Endothelial cell of umbilical vein (primary cell): Measurements from ENCODE around the gene GRIK1. TPM values are rescaled to one million over a fixed set of nuclear protein-coding genes. Genes with fewer than 3 reads are reported as not detected.

Experiments
- BruUV-seq: library from RNA; stranded (reverse); fragments of 400-500 nt; replicated peaks from 2 replicates; lab custom pipeline; 2021; lab: Mats Ljungman, UMichigan
- CTCF ChIA-PET: fragments of 300-600, 350-600 bp; sonication (Branson Sonifier 250); formaldehyde crosslinking; loops from one replicate; lab custom pipeline; 2021; ENCODE audit warnings: antibody characterized with exemption, inconsistent platforms; lab: Charles Lee
- POLR2A ChIA-PET: fragments of 300-600, 350-600 bp; sonication (Branson Sonifier 250); formaldehyde crosslinking; loops from one replicate; lab custom pipeline; 2021; ENCODE audit warnings: antibody characterized with exemption, inconsistent platforms; lab: Charles Lee
- DNase-seq: peaks from one replicate; pipeline ENCODE4 v3.0.0-alpha.2; 2011; ENCODE audit warnings: low read depth, low spot score
- FAIRE-seq: peaks from 2 replicates; lab custom pipeline; 2011; peaks lifted over from hg19 to GRCh38; lab: Jason Lieb, UNC
- H2AFZ ChIP-seq: 2 replicates; pipeline ENCODE4 v1.6.0; 2012; ENCODE audit warnings: low read depth, low read length, control low read depth, inconsistent platforms
- H3K27ac ChIP-seq: 2 replicates; pipeline ENCODE4 v1.5.1; 2011; ENCODE audit warnings: low read depth, mild to moderate bottlenecking, control low read depth, low read length, moderate library complexity; ENCODE audit not compliant: insufficient read depth
- H3K27me3 ChIP-seq, 2 experiments: 2 replicates each; pipeline versions ENCODE4 v1.6.0 to v1.6.1; 2011; ENCODE audit warnings: low read length in 2 of 2, mixed read lengths in 1 of 2; ENCODE audit not compliant: control insufficient read depth in 2 of 2, insufficient read depth in 2 of 2
- H3K36me3 ChIP-seq, 2 experiments: 2 replicates in 1 of 2; 3 replicates in 1 of 2; pipeline ENCODE4 v1.5.1; 2011; ENCODE audit warnings: low read length in 2 of 2, mild to moderate bottlenecking in 1 of 2, moderate library complexity in 1 of 2; ENCODE audit not compliant: control insufficient read depth in 2 of 2, insufficient read depth in 2 of 2; ENCODE audit errors: extremely low read depth in 1 of 2
- H3K4me1 ChIP-seq: 3 replicates; pipeline ENCODE4 v1.5.1; 2011; ENCODE audit warnings: mild to moderate bottlenecking, low read length; ENCODE audit not compliant: control insufficient read depth, insufficient read depth; ENCODE audit errors: extremely low read depth
- H3K4me2 ChIP-seq: 2 replicates; pipeline ENCODE4 v1.6.1; 2011; ENCODE audit warnings: low read length, control low read depth, mixed read lengths; ENCODE audit not compliant: insufficient read depth
- H3K4me3 ChIP-seq, 3 experiments: fragments of 200-600 bp in 1 of 3; sonication (generic), shearing (Covaris generic) in 1 of 3; replicated peaks in 1 of 3; 2 replicates each; pipeline ENCODE4 v1.5.1; 2011 to 2016; ENCODE audit warnings: control low read depth in 3 of 3, low read length in 3 of 3, mild to moderate bottlenecking in 2 of 3, inconsistent platforms in 1 of 3, low read depth in 1 of 3, moderate library complexity in 1 of 3; ENCODE audit not compliant: insufficient read depth in 1 of 3
- H3K79me2 ChIP-seq: 2 replicates; pipeline ENCODE4 v1.6.0; 2012; ENCODE audit warnings: low read length, inconsistent platforms; ENCODE audit not compliant: control insufficient read depth, insufficient read depth
- H3K9ac ChIP-seq: replicated peaks from 2 replicates; pipeline ENCODE3; 2011; ENCODE audit warnings: low read length, control low read depth; ENCODE audit not compliant: insufficient read depth; ENCODE audit errors: extremely low read depth
- H3K9me1 ChIP-seq: replicated peaks from 3 replicates; pipeline ENCODE4 v1.6.0; 2011; ENCODE audit warnings: mild to moderate bottlenecking, low read length; ENCODE audit not compliant: control insufficient read depth, insufficient read depth; ENCODE audit errors: extremely low read depth
- H3K9me3 ChIP-seq: replicated peaks from 2 replicates; pipeline ENCODE4 v1.5.1; 2012; ENCODE audit warnings: low read length, inconsistent platforms; ENCODE audit not compliant: control insufficient read depth, insufficient read depth
- H4K20me1 ChIP-seq: replicated peaks from 2 replicates; pipeline ENCODE3; 2011; ENCODE audit warnings: mild to moderate bottlenecking, low read length; ENCODE audit not compliant: control insufficient read depth, insufficient read depth; ENCODE audit errors: extremely low read depth
- EZH2 ChIP-seq: IDR thresholded peaks from 2 replicates; pipeline ENCODE4 v1.6.1; 2012; ENCODE audit warnings: borderline replicate concordance, low read depth, mild to moderate bottlenecking, moderate library complexity, low read length, inconsistent platforms; ENCODE audit not compliant: severe bottlenecking
- FOS ChIP-seq: IDR thresholded peaks from 2 replicates; pipeline ENCODE4 v1.6.1; 2011; ENCODE audit warnings: mild to moderate bottlenecking, low read length, moderate library complexity, borderline replicate concordance; ENCODE audit not compliant: insufficient read depth
- GATA2 ChIP-seq: IDR thresholded peaks from 2 replicates; pipeline ENCODE4 v1.7.0; 2011; ENCODE audit warnings: low read depth, mild to moderate bottlenecking, moderate library complexity, mixed read lengths, low read length; ENCODE audit not compliant: insufficient read length, insufficient read depth
- JUN ChIP-seq: IDR thresholded peaks from 2 replicates; pipeline ENCODE4 v1.6.1; 2011; ENCODE audit warnings: borderline replicate concordance, low read depth; ENCODE audit not compliant: insufficient read length, insufficient read depth
- MYC ChIP-seq: IDR thresholded peaks from one replicate; pipeline ENCODE4 v1.6.1; 2011; ENCODE audit warnings: mild to moderate bottlenecking, low read depth, low read length
- POLR2A ChIP-seq: IDR thresholded peaks from 2 replicates; pipeline ENCODE4 v1.6.1; 2012; ENCODE audit warnings: low read depth, mild to moderate bottlenecking, control low read depth, low read length
- POLR2AphosphoS5 ChIP-seq: IDR thresholded peaks from 2 replicates; pipeline ENCODE4 v1.6.1; 2012; ENCODE audit warnings: low read depth, mild to moderate bottlenecking, control low read depth, low read length, moderate library complexity; ENCODE audit not compliant: insufficient read depth
- dilution Hi-C: fragments of 300-500 bp; cut with MboI; formaldehyde crosslinking; loops from one replicate; pipeline ENCODE4 v1.15.0; 2019; ENCODE audit warnings: low sequenced_read_pairs; ENCODE audit not compliant: extremely low pct_ligation_motif_present
- intact Hi-C: fragments of 100-400 bp; cut with micrococcal nuclease; formaldehyde crosslinking; loops from one replicate; pipeline ENCODE4 v1.10.0; 2022
- polyA plus RNA-seq, 4 experiments: library from polyadenylated mRNA; depleted of rRNA in 3 of 4; stranded (reverse) in 3 of 4; unstranded in 1 of 4; fragments of >200 nt; gene quantifications; 2 replicates each; pipeline versions ENCODE4 v1.2.1 to v1.2.3, GENCODE V29; 2011 to 2012; ENCODE audit warnings: missing spikeins in 1 of 4
- total RNA-seq: library from RNA; stranded (reverse); gene quantifications from 2 replicates; pipeline ENCODE4 v1.2.3, GENCODE V29; 2021
- TF ChIP-seq, protein P1 (sequence below), 2 donors: IDR thresholded peaks; 1 replicate in 1 of 2; 2 replicates in 1 of 2; pipeline ENCODE4 v1.5.1; 2011; ENCODE audit warnings: low read length in 2 of 2, mild to moderate bottlenecking in 2 of 2, moderate library complexity in 2 of 2, control low read depth in 1 of 2, inconsistent platforms in 1 of 2, low read depth in 1 of 2; ENCODE audit not compliant: insufficient read depth in 1 of 2; ENCODE audit errors: extremely low read depth in 1 of 2
- TF ChIP-seq, protein P2 (sequence below): IDR thresholded peaks from 2 replicates; pipeline ENCODE4 v1.6.1; 2011; ENCODE audit not compliant: insufficient read depth, insufficient read length

Gene GRIK1
- total and polyA plus RNA-seq, 2 donors (not counting 3 experiments of a cell fraction or from before 2014, with no cell fraction given) = not detected

DNA sequence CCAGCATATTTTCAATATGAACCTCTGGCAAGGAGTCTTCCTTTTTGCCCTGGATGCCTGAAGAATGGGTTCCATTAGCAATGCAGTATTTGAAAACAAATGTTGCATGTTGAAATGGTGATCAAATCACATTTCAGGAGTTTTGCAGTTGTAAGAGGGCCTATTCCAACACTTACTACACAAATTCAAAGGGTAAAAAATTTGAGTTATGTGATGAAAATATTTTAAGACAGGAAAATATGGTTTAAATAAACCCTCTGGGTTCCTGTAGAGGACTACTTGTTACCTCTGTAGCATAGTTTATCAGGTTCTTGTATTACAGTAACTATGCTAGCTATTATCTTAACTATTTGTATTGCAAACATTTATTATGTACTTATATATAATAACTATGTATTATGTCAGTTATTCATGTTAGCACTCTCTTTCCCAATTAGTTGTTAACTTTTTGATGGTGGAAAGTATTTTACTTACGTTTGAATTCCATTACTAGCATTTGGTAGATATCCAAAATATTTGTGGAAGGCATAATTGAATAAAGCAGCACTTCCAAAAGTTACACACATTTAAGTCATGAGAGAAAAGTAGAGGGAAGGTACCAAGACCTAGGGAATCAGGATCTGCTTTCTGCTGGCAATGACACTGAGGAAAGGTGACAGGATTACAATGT is 312.9 kb downstream of the GRIK1 start:
- Histone ChIP-seq H3K79me2 (no peaks in the 10 kb centered on the region), H3K27me3 (no peaks in the 10 kb centered on the region), H3K9ac (no peak overlapping the region), H3K9me1 (no peaks in the 10 kb centered on the region), H4K20me1 (no peaks in the 10 kb centered on the region), H3K27ac (no peak overlapping the region), H2AFZ (no peak overlapping the region), H3K36me3 (no peaks in the 10 kb centered on the region), H3K4me3 (no peak overlapping the region), H3K4me2 (no peak overlapping the region), H3K4me1 (no peaks in the 10 kb centered on the region), H3K9me3 (no peaks in the 10 kb centered on the region)
- DNase-seq (no peak), FAIRE-seq (no peak)
- dilution Hi-C loops (no loop called here), intact Hi-C loops (no loop called here)
- CTCF ChIA-PET = no interaction called here
- POLR2A ChIA-PET = no interaction called here
- TF ChIP-seq JUN = no peak
- TF ChIP-seq MYC = no peak
- TF ChIP-seq GATA2 = no peak
- no peak for TF ChIP-seq EZH2
- no peak for TF ChIP-seq FOS
- TF ChIP-seq, protein P1, sequence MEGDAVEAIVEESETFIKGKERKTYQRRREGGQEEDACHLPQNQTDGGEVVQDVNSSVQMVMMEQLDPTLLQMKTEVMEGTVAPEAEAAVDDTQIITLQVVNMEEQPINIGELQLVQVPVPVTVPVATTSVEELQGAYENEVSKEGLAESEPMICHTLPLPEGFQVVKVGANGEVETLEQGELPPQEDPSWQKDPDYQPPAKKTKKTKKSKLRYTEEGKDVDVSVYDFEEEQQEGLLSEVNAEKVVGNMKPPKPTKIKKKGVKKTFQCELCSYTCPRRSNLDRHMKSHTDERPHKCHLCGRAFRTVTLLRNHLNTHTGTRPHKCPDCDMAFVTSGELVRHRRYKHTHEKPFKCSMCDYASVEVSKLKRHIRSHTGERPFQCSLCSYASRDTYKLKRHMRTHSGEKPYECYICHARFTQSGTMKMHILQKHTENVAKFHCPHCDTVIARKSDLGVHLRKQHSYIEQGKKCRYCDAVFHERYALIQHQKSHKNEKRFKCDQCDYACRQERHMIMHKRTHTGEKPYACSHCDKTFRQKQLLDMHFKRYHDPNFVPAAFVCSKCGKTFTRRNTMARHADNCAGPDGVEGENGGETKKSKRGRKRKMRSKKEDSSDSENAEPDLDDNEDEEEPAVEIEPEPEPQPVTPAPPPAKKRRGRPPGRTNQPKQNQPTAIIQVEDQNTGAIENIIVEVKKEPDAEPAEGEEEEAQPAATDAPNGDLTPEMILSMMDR (IDR thresholded peaks at IDR 0.05; ENCODE audit: extremely low read depth in 1 of 2, insufficient read depth in 1 of 2, low read depth in 1 of 2, low read length in 2 of 2) = no peak
- no peak for TF ChIP-seq POLR2AphosphoS5
- TF ChIP-seq, protein P2, sequence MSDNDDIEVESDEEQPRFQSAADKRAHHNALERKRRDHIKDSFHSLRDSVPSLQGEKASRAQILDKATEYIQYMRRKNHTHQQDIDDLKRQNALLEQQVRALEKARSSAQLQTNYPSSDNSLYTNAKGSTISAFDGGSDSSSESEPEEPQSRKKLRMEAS = no peak
- TF ChIP-seq POLR2A = no peak
- BruUV-seq = no TSS peak
